Renal cortical epithelial cell (primary cell): Measurements from ENCODE around the gene AKAP8L. TPM values are rescaled to one million over a fixed set of nuclear protein-coding genes. Genes with fewer than 3 reads are reported as not detected.
"Not testable (repeated sequence)": the region's sequence is repeated elsewhere in the genome, so short reads cannot be mapped to it uniquely, and the experiment has no call there.

Experiments
- DNase-seq: peaks from one replicate; pipeline ENCODE4 v3.0.0-alpha.2; 2011; ENCODE audit warnings: low read depth
- total RNA-seq: library from RNA; depleted of rRNA; stranded (reverse); fragments of >200 nt; gene quantifications from 2 replicates; pipeline ENCODE4 v1.2.3, GENCODE V29; 2014

Gene AKAP8L
- total RNA-seq, 1 donor from 2014 or later = 80.6 TPM

GRCh38 chr19:15390814-15391213 lies 28.0 kb downstream of the AKAP8L start:
- DNase-seq = no peak

DNA sequence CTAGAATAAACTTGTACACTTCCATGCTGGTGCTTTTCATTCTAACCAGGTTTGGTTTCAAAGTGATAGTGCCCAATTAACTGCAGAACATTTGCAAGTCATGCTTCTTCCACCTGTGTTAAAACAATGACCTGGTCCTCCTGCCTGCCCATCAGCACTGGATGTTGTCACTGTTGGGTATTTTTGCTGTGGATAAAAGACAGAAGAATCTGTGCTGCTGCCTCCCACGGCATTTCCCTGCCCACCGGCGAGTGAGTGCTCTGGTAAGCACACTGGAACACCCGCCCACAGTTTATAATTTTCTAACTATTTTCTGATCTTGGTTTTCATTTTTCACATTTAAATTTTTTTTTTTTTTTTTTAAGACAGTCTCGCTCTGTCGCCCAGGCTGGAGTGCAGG lies 36.9 kb downstream of the AKAP8L start:
- no peak for DNase-seq

- no peak for DNase-seq
These were observed 37.4 kb downstream of the AKAP8L start for GRCh38 chr19:15381429-15381828.

- DNase-seq = peak; percentile 21
These were observed 38.7 kb downstream of the AKAP8L start for GRCh38 chr19:15379999-15380647.

GRCh38 chr19:15379083-15379998 lies 39.4 kb downstream of the AKAP8L start, which contains the start of gene AKAP8:
TSS of gene AKAP8 (minus strand) at chr19:15379787. CDS start at chr19:15379731, 56 bp downstream.
- peak; percentile 92 for DNase-seq

GRCh38 chr19:15378534-15379082 lies 40.2 kb downstream of the AKAP8L start:
- DNase-seq = peak; percentile 30

GRCh38 chr19:15374796-15375440 lies 43.9 kb downstream of the AKAP8L start:
- DNase-seq = peak; percentile 82

DNA sequence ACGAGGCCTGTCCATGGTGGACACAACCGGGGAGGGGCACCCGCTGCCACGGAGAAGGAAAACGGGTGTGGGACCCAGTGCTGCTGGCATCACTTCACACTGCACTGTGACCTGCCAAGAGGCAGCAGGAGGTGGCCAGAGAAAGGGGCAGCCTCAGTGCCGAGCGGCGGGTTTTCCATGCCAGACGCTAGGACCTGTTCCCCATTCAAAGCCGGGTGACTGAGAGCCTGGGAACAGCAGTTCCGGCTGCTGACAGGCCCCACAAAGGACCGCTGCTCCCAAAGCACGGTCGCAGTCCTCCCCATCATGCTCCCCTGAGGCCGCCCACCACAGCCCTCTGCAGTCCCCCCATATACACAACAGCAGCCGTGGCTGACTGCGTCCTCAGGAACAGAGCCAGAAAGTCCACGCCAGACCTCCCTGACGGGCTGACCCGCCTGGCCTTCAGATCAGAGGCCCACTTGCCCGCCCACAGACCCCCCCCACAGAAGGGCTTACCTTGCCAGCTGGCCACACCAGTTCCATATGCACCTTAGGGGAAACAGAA lies 44.6 kb downstream of the AKAP8L start:
- no peak for DNase-seq

DNA sequence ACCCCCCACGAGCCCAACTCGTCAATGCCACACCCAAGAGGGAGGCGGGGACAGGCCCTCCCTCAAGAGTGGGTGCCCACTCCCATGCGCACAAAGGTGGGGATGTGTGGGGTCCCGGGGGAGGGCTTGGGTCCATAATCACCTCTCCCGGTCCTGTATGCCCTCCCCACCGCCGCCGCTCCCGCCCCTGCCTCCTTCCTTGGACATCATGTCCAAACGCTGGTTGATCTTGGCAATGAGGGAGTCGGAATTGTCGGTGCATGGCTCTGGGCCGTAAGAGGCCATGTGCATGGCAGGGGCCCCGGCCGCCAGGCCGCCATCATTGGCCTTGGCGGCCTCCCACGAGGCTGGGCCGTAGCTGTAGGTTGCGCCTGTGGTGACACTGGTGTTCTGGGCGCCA lies 45.1 kb downstream of the AKAP8L start:
- no peak for DNase-seq

- no peak for DNase-seq
These were observed 45.9 kb downstream of the AKAP8L start for GRCh38 chr19:15372891-15373301.

- no peak for DNase-seq
These were observed 46.3 kb downstream of the AKAP8L start for GRCh38 chr19:15372470-15372869.

GRCh38 chr19:15371786-15372380 lies 46.9 kb downstream of the AKAP8L start:
- DNase-seq = no peak

GRCh38 chr19:15371119-15371518 lies 47.7 kb downstream of the AKAP8L start:
- DNase-seq = no peak

GRCh38 chr19:15369594-15369891 lies 49.2 kb downstream of the AKAP8L start:
- no peak for DNase-seq

DNA sequence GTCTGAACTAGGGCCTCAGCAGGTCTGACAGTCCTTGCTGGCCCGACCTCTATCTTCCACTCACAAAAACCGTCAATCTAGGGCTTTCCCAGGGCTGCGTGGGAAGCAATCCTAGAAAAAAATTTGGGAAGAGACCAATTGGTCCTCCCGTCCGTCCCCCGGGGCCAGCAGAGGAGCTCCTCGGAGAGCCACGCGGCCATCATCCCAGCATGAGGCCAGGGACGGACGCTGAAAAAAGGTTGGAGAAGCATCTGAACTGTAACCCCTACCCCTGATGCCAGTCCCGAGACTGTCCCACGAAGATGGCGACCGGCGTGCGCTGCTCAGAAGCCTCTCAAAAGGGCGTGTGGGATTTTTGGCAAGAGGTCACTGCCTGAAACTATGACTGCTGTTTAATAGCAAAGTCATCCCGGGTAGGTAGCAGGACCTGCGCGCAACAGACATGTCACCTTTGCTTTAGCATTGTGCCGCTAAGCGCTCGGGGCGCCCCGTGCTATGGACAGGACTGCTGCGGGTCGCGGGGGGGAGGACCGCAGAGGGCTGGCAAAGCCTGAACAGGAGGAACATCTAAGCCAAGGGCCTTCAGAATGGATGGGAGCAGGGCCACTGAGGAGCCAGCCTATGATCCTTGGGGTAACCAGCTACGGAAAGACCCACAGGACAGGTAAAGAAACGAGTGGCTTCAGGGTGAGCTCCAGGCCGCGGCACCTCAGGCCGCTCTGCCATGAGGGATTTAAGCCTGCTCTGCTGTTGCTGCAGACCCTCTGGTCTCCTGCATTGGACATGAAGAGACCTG lies 49.8 kb downstream of the AKAP8L start:
- DNase-seq = no peak

- no peak for DNase-seq
These were observed 50.6 kb downstream of the AKAP8L start for GRCh38 chr19:15368051-15368632.

DNA sequence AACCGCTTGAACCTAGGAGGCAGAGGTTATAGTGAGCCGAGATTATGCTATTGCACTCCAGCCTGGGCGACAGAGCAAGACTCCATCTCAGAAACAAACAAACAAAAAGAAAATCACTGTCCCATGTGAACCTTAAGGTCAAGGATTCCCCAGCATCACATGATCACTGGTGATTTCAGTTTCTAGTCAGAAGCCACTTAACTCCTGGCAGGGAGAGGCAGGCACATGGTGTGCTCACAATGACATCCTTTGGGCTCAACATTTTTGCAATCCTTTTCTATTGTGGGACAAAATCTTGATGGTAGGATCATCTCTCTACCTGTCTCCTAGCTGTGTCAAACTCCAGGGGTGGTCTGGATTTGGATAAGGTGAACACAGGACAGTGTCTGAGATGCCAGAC lies 51.3 kb downstream of the AKAP8L start:
- DNase-seq = no peak

- no peak for DNase-seq
These were observed 53.5 kb downstream of the AKAP8L start for GRCh38 chr19:15365264-15365663.

- not testable (repeated sequence) for DNase-seq
These were observed 55.0 kb downstream of the AKAP8L start for GRCh38 chr19:15363791-15364190.

DNA sequence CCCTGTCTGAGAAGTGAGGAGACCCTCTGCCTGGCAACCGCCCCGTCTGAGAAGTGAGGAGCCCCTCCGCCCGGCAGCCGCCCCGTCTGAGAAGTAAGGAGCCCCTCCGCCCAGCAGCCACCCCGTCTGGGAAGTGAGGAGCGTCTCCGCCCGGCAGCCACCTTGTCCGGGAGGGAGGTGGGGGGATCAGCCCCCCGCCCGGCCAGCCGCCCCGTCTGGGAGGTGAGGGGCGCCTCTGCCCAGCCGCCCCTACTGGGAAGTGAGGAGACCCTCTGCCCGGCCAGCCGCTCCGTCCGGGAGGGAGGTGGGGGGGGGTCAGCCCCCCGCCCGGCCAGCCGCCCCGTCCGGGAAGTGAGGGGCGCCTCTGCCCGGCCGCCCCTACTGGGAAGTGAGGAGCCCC lies 55.7 kb downstream of the AKAP8L start:
- not testable (repeated sequence) for DNase-seq
